Measurements from ENCODE around the gene AATF. TPM values are rescaled to one million over a fixed set of nuclear protein-coding genes. Genes with fewer than 3 reads are reported as not detected.

The AATF gene
- total and polyA plus RNA-seq, 9 of the 15 experiments (the other 6 are each of a cell fraction or from before 2014, with no cell fraction given), result 34.5 to 133 (median 90.1) TPM

GRCh38 chr17:36951084-36951789, 2.5 kb downstream of the AATF start (continued):
- TF ChIP-seq ILF3 (IDR thresholded peaks at IDR 0.05; ENCODE audit: borderline replicate concordance), result no peak
- TF ChIP-seq KLF10 (CRISPR knock-in tag; IDR thresholded peaks at IDR 0.05), result no peak
- TF ChIP-seq TAF9B (IDR thresholded peaks at IDR 0.05; ENCODE audit: partially characterized antibody), result no peak
- TF ChIP-seq HCFC1 (IDR thresholded peaks at IDR 0.05; ENCODE audit: low read depth, low read length), result no peak
- TF ChIP-seq NR2F6 (CRISPR knock-in tag; IDR thresholded peaks at IDR 0.05), result no peak
- TF ChIP-seq TAL1 (IDR thresholded peaks at IDR 0.05), result peak; percentile 23; the same call in 1 of the 2 replicates
- TF ChIP-seq ZNF224 (CRISPR knock-in tag; IDR thresholded peaks at IDR 0.05), result no peak
- TF ChIP-seq RBM25 (IDR thresholded peaks at IDR 0.05; ENCODE audit: low read depth, low read length, severe bottlenecking), result peak; percentile 94
- TF ChIP-seq ARID1B (IDR thresholded peaks at IDR 0.05), result peak; percentile 36; the same call in 1 of the 2 replicates
- 0 out of 2 replicates have a peak, but pooled peaks have one; percentile 22 for TF ChIP-seq NCOR1 (IDR thresholded peaks at IDR 0.05)
- no peak for TF ChIP-seq ZNF316 (IDR thresholded peaks at IDR 0.05)
- no peak for TF ChIP-seq ZNF77 (CRISPR knock-in tag; IDR thresholded peaks at IDR 0.05)
- TF ChIP-seq PURB (CRISPR knock-in tag; IDR thresholded peaks at IDR 0.05; ENCODE audit: low read depth), result no peak

DNA sequence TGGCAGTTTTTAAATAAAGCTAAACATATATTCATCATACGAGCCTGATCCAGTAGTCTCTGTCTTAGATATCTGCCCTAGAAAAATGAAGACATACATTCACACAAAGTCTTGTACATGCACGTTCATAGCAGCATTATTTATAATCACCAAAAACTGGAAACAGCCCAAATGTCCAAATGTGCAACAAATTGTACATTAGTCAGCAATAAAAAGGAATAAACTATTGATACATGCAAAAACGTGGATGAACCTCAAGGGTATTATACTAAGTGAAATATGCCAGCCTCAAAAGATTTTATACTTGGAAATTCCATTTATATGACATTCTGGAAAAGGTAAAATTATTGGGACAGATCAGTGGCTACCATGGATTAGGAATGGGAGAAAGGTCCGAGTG, 22.8 kb downstream of the AATF start:
- in situ Hi-C loops (cut with MboI) (no loop called here), intact Hi-C loops (cut with micrococcal nuclease) (no loop called here)
- CTCF ChIA-PET (ENCODE audit: low intra/inter-chr PET ratio), result interaction anchor here (0.7 kb wide), 1 partner anchor 16 kb away, joined by 3 read pairs; no protein-coding TSS in a partner anchor
- no peaks in the 10 kb centered on the region for H3K4me1 ChIP-seq (replicated peaks in 1 of 2; ENCODE audit: control insufficient read depth in 2 of 2, insufficient read depth in 2 of 2, low read length in 2 of 2)
- H2AFZ ChIP-seq (ENCODE audit: low read depth, low read length), result no peak overlapping the region
- H3K9me1 ChIP-seq (ENCODE audit: control insufficient read depth, insufficient read depth, low read length), result no peaks in the 10 kb centered on the region
- WGBS (ENCODE audit: insufficient coverage, low coverage, missing lambda C conversion rate), result 59% methylated on average over 4 of the region's 4 CpGs
- FAIRE-seq, result no peak
- DNase-seq (ENCODE audit: extremely low read depth in 1 of 4, low spot score in 3 of 4), result no peak
- H3K36me3 ChIP-seq (ENCODE audit: control insufficient read depth, insufficient read depth, low read length), result peaks cover 30% of the 10 kb centered on the region
- H3K9ac ChIP-seq (ENCODE audit: insufficient read depth in 1 of 2, low read depth in 2 of 2, low read length in 2 of 2), result no peak overlapping the region
- ATAC-seq, result no peak
- no peaks in the 10 kb centered on the region for H3K9me3 ChIP-seq (replicated peaks; ENCODE audit: control insufficient read depth, insufficient read depth, low read depth, low read length)
- no peak overlapping the region for H3K27ac ChIP-seq (ENCODE audit: extremely low read depth, low read depth, low read length)
- H3K4me2 ChIP-seq (ENCODE audit: insufficient read depth, low read length), result no peak overlapping the region
- H4K20me1 ChIP-seq (replicated peaks; ENCODE audit: control insufficient read depth, insufficient read depth, low read length), result no peaks in the 10 kb centered on the region
- H3K27me3 ChIP-seq (ENCODE audit: control insufficient read depth in 2 of 2, insufficient read depth in 2 of 2, low read length in 2 of 2), result no peaks in the 10 kb centered on the region
- no TSS peak for BruUV-seq (replicated peaks)
- POLR2A ChIA-PET, result interaction anchor here (1.2 to 2.0 kb wide), 3 partner anchors 9 to 23 kb away, joined by 3 to 9 read pairs (median 4); partner anchors contain the start of gene AATF
- H3K4me3 ChIP-seq, result no peak overlapping the region
- H3K79me2 ChIP-seq (ENCODE audit: control insufficient read depth, insufficient read depth, low read length), result peaks cover 80% of the 10 kb centered on the region
- TF ChIP-seq ZNF830 (CRISPR knock-in tag; IDR thresholded peaks at IDR 0.05) (no peak), SAFB (IDR thresholded peaks at IDR 0.05; ENCODE audit: borderline replicate concordance, low read depth, low read length) (no peak), KDM4B (IDR thresholded peaks at IDR 0.05; ENCODE audit: borderline replicate concordance in 2 of 2, low read depth in 1 of 2) (no peak), PREB (CRISPR knock-in tag; IDR thresholded peaks at IDR 0.05) (no peak), NFATC3 (IDR thresholded peaks at IDR 0.05) (no peak), GATAD2A (IDR thresholded peaks at IDR 0.05) (no peak), ZFX (CRISPR knock-in tag; IDR thresholded peaks at IDR 0.05) (no peak), ZNF316 (IDR thresholded peaks at IDR 0.05) (peak; percentile 80), MAFG (tag; conservative IDR thresholded peaks at IDR 0.05) (peak; percentile 19; the same call in 1 of the 2 replicates), ZNF511 (CRISPR knock-in tag; IDR thresholded peaks at IDR 0.05) (no peak), ZNF589 (CRISPR knock-in tag; IDR thresholded peaks at IDR 0.05; ENCODE audit: low read depth) (no peak), ZNF780A (CRISPR knock-in tag; IDR thresholded peaks at IDR 0.05) (no peak)
